Kidney (tissue), 14 donors: ENCODE data around the gene SLC7A14. TPM values are rescaled to one million over a fixed set of nuclear protein-coding genes. Genes with fewer than 3 reads are reported as not detected.

Experiments used
- DNase-seq, 5 donors: peaks; one replicate each; pipeline ENCODE4 v3.0.0-alpha.2; 2013 to 2020
- FAIRE-seq: peaks from 2 replicates; lab custom pipeline; 2012; peaks lifted over from hg19 to GRCh38; lab: Jason Lieb, UNC
- H3K27ac ChIP-seq, 2 donors: one replicate each; pipeline ENCODE4 v1.7.0; 2013; ENCODE audit warnings: low read depth in 2 of 2, low read length in 2 of 2, inconsistent platforms in 1 of 2
- H3K27me3 ChIP-seq: one replicate; pipeline ENCODE4 v1.7.1; 2013; ENCODE audit warnings: low read length, inconsistent platforms; ENCODE audit not compliant: control insufficient read depth, insufficient read depth
- H3K36me3 ChIP-seq, 3 donors: one replicate each; pipeline versions ENCODE4 v1.7.0 to v1.7.1; 2013; ENCODE audit warnings: low read length in 3 of 3, control low read depth in 1 of 3, inconsistent platforms in 1 of 3; ENCODE audit not compliant: insufficient read depth in 3 of 3, control insufficient read depth in 2 of 3
- H3K4me1 ChIP-seq, 3 donors: one replicate each; pipeline versions ENCODE4 v1.7.0 to v1.7.1; 2013; ENCODE audit warnings: low read length in 3 of 3, inconsistent platforms in 1 of 3, low read depth in 1 of 3; ENCODE audit not compliant: control insufficient read depth in 2 of 3, insufficient read depth in 2 of 3
- H3K4me3 ChIP-seq, 3 donors: one replicate each; pipeline versions ENCODE4 v1.7.0 to v1.8.1; 2013; ENCODE audit warnings: low read length in 3 of 3, control low read depth in 1 of 3, inconsistent platforms in 1 of 3
- H3K9ac ChIP-seq, 3 donors: one replicate each; pipeline versions ENCODE4 v1.7.0 to v1.7.1; 2013; ENCODE audit warnings: low read length in 3 of 3, control low read depth in 1 of 3, inconsistent platforms in 1 of 3
- H3K9me3 ChIP-seq, 3 donors: one replicate each; pipeline versions ENCODE4 v1.7.0 to v1.7.1; 2013; ENCODE audit warnings: low read length in 3 of 3, control low read depth in 1 of 3, inconsistent platforms in 1 of 3; ENCODE audit not compliant: control insufficient read depth in 2 of 3, insufficient read depth in 1 of 3
- intact Hi-C: fragments of 100-400 bp; cut with DNase I; formaldehyde crosslinking; loops from one replicate; pipeline ENCODE4 v1.11.1; 2022
- polyA plus RNA-seq: library from polyadenylated mRNA; stranded (reverse); fragments of 350-450 nt; fragmentation: Illumina TruSeq; extraction: RNeasy Lipid Tissue Mini Kit (QIAGEN cat#74804); gene quantifications from one replicate; pipeline ENCODE4 v1.2.3, GENCODE V29; 2014; ENCODE audit warnings: low read depth, low replicate concordance; ENCODE audit not compliant: insufficient read depth
- total RNA-seq: library from RNA; stranded (reverse); fragmentation: NEBNext Ultra II Directional; extraction: Animal tissue kit (Norgen Biotek cat#: 25700); gene quantifications from one replicate; pipeline ENCODE4 v1.2.1, GENCODE V29; 2021
- TF ChIP-seq, protein P1 (sequence below): IDR thresholded peaks from 3 replicates; pipeline ENCODE4 v1.5.1; 2012; ENCODE audit warnings: mild to moderate bottlenecking, moderate library complexity, borderline replicate concordance; ENCODE audit not compliant: insufficient read depth; ENCODE audit errors: extremely low read depth
- donor health status: control.
- donor health status: control.
- donor health status: control.
- donor health status: control.
- donor health status: control.
- donor health status: DM: yes; HTN: yes; CAD: no.
- donor health status: Normal renal cell carcinoma (clear cell type).

Gene SLC7A14
- total and polyA plus RNA-seq, 2 donors from 2014 or later: 0.04 TPM; not detected in 1

DNA sequence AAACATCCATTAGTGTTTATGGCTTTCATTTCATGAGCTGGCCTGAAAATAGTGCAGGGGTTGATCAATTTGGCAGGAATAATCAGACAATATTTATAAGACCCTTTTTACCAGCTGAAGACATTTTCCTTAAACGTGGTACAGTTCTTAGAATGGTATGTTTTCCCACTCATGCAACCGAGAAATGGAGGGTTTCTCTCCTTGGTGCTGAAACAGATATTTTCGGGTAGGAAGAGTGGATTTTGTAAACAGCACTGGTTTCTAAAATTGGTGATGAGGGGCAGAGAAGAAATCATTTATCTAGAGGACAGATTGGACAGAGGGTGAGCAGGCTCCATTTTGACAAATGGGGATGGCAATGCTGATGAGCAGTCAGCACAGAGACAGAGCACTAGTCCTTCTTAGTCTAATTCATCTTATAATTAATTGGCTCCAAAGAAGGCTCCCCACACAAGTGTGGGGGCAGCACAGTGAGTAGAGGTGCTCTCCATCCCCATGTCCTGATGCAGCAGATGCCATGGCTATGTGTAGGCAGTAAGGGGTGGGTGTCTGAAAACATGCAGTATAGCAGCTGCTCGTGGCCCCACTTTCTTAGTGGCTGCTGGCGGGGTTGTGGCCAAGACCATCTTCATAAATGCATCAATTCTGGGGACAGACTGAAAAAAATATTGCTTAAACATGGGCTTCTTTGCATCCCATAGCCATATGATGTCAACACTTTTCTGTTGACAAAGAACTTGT lies 18.1 kb upstream of the SLC7A14 start:
- TF ChIP-seq, protein P1, sequence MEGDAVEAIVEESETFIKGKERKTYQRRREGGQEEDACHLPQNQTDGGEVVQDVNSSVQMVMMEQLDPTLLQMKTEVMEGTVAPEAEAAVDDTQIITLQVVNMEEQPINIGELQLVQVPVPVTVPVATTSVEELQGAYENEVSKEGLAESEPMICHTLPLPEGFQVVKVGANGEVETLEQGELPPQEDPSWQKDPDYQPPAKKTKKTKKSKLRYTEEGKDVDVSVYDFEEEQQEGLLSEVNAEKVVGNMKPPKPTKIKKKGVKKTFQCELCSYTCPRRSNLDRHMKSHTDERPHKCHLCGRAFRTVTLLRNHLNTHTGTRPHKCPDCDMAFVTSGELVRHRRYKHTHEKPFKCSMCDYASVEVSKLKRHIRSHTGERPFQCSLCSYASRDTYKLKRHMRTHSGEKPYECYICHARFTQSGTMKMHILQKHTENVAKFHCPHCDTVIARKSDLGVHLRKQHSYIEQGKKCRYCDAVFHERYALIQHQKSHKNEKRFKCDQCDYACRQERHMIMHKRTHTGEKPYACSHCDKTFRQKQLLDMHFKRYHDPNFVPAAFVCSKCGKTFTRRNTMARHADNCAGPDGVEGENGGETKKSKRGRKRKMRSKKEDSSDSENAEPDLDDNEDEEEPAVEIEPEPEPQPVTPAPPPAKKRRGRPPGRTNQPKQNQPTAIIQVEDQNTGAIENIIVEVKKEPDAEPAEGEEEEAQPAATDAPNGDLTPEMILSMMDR: no peak
- no peaks in the 10 kb centered on the region for H3K36me3 ChIP-seq
- intact Hi-C loops: no loop called here
- no peaks in the 10 kb centered on the region for H3K27me3 ChIP-seq
- no peaks in the 10 kb centered on the region for H3K9me3 ChIP-seq
- FAIRE-seq (no peak), DNase-seq (peak in 1 of 5 donors; percentile 55)
- no peak overlapping the region for H3K9ac ChIP-seq
- no peaks in the 10 kb centered on the region for H3K4me1 ChIP-seq
- H3K27ac ChIP-seq: no peak overlapping the region
- H3K4me3 ChIP-seq: no peak overlapping the region

DNA sequence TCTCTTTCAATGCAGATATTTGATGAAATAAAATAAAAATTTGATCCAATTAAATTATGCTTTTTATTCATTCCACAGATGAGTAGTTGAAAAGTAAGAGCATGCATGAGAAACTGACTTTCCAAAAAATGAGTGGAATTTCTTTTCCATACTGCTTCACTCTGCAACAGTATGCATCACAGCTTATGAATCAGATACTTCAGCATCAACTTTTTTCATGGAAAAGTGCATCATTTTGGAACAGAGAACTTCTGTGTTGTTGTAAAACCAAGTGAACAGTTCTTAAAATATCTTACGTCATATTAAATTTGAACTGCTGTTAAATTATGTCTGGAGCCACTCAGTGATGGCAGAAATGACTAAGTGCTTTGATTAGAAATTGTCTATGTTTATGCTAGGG lies 16.7 kb upstream of the SLC7A14 start:
- Histone ChIP-seq H3K36me3 (no peaks in the 10 kb centered on the region), H3K27me3 (no peaks in the 10 kb centered on the region), H3K4me3 (no peak overlapping the region), H3K27ac (no peak overlapping the region), H3K9ac (no peak overlapping the region), H3K9me3 (no peaks in the 10 kb centered on the region), H3K4me1 (no peaks in the 10 kb centered on the region)
- no peak for FAIRE-seq
- TF ChIP-seq, protein P1: no peak
- no peak for DNase-seq
- intact Hi-C loops: no loop called here

DNA sequence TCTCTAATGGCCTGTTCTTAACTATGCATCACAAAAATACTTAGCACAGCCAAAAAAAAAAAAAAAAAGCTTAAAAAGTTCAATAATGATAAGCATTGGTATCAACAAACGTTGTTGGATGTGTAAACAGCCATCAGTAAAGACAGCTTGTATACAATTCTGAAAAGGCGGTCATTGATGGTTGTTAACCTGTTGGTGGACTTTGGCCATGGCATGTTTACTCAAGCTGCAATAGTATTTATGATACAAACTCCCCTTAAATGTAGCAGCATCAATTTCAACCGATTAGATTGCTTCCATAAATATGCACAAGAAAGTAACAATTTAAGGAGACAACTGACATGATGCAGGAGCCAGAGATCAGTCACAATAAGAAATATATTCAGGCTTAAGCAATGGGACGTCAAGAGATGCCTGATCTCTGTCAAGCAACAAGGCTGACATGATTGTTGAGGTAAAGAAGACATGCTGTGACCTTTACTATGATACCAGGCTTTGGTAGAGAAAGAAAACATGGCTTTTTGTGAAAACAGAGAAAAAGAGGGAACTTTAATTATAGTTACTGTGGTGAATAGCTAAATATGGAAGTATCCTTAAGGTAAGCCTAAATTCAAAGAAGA lies 14.2 kb upstream of the SLC7A14 start:
- intact Hi-C loops: no loop called here
- no peak for DNase-seq
- H3K9me3 ChIP-seq: no peaks in the 10 kb centered on the region
- FAIRE-seq: no peak
- no peaks in the 10 kb centered on the region for H3K27me3 ChIP-seq
- TF ChIP-seq, protein P1: no peak
- no peaks in the 10 kb centered on the region for H3K36me3 ChIP-seq
- no peak overlapping the region for H3K9ac ChIP-seq
- no peaks in the 10 kb centered on the region for H3K4me1 ChIP-seq
- H3K27ac ChIP-seq: no peak overlapping the region
- no peak overlapping the region for H3K4me3 ChIP-seq
